ENCODE results near the gene KCNAB2. TPM values are rescaled to one million over a fixed set of nuclear protein-coding genes. Genes with fewer than 3 reads are reported as not detected.
A peak's percentile ranks its signal among the peaks of the same experiment; 100 is the strongest.

The KCNAB2 gene
- total RNA-seq, 2 donors from 2014 or later: 214 to 334 TPM

DNA sequence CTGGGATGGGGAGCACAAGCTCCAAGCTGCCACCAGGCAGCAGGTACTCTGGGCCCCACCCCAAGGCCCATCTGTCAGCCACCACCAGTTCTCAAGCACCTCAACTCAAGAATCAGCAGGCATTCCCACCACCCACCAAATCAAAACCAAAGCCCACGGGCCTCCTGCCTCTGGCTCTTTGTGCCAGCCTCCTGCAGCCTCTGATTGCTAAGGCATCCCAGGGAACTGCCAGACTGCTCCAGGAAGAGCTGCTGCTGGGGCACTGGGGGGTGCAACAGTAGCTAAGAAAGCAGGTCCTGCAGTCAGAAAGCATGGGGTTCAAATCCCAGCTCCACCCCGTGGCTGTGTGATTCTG, 99.7 kb downstream of the KCNAB2 start:
- no peaks in the 10 kb centered on the region for H3K9me3 Mint-ChIP-seq
- H3K36me3 Mint-ChIP-seq: no peaks in the 10 kb centered on the region
- DNase-seq (ENCODE audit: low spot score in 2 of 2): no peak
- ATAC-seq: no peak
- no peak overlapping the region for H3K27ac Mint-ChIP-seq

DNA sequence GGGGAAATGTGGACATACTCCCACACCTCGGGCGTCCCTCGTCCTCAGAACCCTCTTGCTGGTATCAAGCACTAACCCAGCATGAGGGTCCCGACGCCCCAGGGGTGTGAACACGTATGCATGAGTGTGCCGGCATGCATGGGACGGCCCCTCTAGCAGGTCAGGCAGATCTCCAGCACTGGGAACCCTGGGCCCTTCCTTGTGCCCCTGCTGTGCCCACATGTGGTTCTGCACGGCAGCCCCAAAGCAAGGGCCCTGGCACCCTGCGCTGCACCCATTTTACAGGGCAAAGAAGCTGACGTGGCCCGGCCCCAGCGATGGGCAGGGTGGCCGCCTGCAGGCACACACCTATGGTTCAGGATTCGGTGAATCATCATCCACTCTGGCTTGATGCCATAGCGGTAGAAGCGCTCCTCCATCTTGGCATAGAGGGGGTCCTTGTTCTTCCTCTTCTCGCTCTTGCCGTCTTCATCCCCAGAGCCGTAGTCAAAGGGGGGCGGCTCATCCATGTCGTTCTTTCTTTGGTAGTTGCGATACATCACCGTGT, 100.2 kb downstream of the KCNAB2 start:
- H3K27ac Mint-ChIP-seq: no peak overlapping the region
- ATAC-seq (no peak), DNase-seq (ENCODE audit: low spot score in 2 of 2) (no peak)
- no peaks in the 10 kb centered on the region for H3K9me3 Mint-ChIP-seq
- no peaks in the 10 kb centered on the region for H3K36me3 Mint-ChIP-seq

DNA sequence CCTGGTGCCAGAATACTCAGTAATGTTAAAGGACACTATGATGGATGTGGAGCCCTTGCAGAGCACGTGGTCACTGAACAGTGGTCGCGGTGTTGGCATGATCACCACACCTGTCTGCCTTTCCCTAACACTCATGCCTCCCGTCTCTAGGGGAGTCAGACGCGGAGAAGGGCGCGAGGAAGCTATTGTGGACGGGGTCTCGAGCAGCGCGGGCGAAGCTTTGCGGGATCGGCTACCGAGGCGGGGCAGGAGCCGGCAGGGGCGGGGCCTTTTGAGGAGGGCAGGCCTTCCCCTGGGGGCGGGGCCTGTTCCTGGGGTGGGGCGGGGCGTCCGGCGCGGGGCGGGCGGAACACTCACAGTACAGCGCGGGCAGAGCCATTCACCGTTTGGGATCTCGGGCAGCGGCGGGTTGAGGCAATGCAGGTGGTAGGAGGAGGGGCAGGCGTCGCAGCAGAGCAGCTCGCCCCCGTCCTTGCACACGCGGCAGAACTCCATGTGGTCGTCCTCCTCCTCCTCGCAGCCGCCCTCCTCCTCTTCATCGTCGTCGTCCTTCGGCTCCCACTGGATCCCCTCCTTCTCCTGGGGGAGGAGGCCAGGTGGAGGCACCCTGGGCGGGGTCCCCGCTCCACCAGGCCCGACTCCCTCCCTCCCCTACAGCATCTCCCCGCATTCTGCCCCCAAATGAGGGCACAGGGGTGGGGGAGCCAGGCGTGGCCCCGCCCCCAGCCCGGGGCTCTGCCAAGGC, 103.0 kb downstream of the KCNAB2 start:
- no peaks in the 10 kb centered on the region for H3K9me3 Mint-ChIP-seq
- peak; percentile 87 to 96 for ATAC-seq
- peak in 1 of 2 donors; percentile 77 for DNase-seq (ENCODE audit: low spot score in 2 of 2)
- H3K27ac Mint-ChIP-seq: no peak overlapping the region
- H3K36me3 Mint-ChIP-seq: no peaks in the 10 kb centered on the region

DNA sequence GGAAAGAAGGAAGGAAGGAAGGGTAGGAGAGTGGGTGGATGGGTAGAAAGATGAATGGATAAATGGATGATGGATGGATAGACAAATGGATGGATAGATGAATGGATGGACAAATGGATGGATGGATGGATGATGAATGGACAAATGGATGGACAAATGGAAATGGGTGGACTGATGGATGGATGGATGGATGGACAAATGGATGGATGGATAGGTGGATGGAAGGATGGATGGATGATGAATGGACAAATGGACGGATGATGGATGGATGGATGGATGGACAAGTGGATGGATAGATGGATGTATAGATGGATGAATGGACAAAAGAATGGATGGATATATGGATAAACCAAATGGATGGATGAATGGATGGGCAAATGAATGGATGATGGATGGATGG, 103.9 kb downstream of the KCNAB2 start:
- ATAC-seq: no peak
- DNase-seq (ENCODE audit: low spot score in 2 of 2): no peak
- Mint-ChIP-seq H3K27ac (no peak overlapping the region), H3K9me3 (no peaks in the 10 kb centered on the region), H3K36me3 (no peaks in the 10 kb centered on the region)

DNA sequence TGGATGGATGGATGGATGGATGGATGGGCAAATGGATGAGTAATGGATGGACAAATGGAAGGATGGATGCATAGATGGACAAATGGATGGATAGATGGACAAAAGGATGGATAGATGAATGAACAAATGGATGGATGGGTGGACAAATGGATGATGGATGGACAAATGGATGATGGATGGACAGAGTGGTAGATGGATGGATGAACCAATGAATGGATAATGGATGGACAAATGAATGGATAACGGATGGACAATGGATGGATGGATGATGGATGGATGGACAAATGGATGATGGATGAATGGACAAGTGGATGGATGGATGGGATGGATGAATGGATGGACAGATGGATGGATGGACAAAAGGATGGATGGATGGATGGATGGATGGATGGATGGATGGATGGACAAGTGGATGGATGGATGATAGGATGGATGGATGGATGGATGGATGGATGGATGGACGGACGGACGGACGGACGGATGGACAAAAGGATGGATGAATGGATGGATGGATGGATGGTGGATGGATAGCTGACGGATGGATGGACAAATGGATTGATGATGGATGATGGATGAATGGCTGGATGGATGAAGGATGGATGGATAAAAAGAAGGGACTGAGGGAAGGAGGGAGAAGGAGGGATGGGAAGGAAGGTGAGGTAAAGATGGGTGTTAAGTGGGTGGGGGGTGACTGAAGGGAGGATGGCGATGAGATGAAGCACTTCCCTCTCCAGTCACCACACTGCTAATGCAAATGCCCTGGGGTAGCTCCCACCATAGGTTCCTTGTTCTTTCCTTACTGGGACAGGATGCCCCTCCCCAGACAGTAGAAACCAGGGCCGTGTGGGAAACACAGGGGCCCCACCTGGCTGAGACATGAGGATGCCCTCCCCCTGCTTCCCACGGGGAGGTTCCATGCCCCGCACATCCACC, 104.6 kb downstream of the KCNAB2 start:
- no peak for DNase-seq (ENCODE audit: low spot score in 2 of 2)
- ATAC-seq: no peak
- H3K36me3 Mint-ChIP-seq: no peaks in the 10 kb centered on the region
- H3K27ac Mint-ChIP-seq: no peak overlapping the region
- H3K9me3 Mint-ChIP-seq: no peaks in the 10 kb centered on the region

Other genes with a start within 250 kb of the KCNAB2 start
- 10 to 100 TPM in 1 of 2 donors, 1 to 10 TPM in 1; 10.0 to 22.5 TPM for gene NPHP4, start 53.5 kb upstream of the KCNAB2 start, total RNA-seq
- gene CHD5, start 134.4 kb downstream of the KCNAB2 start, total RNA-seq: under 1 TPM; 0.47 to 0.59 TPM
- gene RPL22, start 153.7 kb downstream of the KCNAB2 start, total RNA-seq: 100 to 1,000 TPM; 514 to 595 TPM
- 10 to 100 TPM in 1 of 2 donors, 1 to 10 TPM in 1; 1.5 to 20.6 TPM for gene RNF207, start 160.2 kb downstream of the KCNAB2 start, total RNA-seq
- gene ICMT, start 190.1 kb downstream of the KCNAB2 start, total RNA-seq: 10 to 100 TPM; 31.6 to 34.1 TPM
- gene HES3, start 198.3 kb downstream of the KCNAB2 start, total RNA-seq: not detected
- gene GPR153, start 215.2 kb downstream of the KCNAB2 start, total RNA-seq: under 1 TPM; 0.31 to 0.73 TPM

All from activated naive CD4-positive, alpha-beta T cell treated with anti-CD3 and anti-CD28 coated beads, Interleukin-2, amount 50 U/mL, for 72 hours (primary cell).